GM06990 (cell line): ENCODE data around the gene MAML1.
"Not testable (repeated sequence)": the region's sequence is repeated elsewhere in the genome, so short reads cannot be mapped to it uniquely, and the experiment has no call there.

Experiments
- DNase-seq: peaks from one replicate; pipeline ENCODE4 v3.0.0-alpha.2; 2011; ENCODE audit not compliant: insufficient read length; ENCODE audit errors: extremely low read depth
- H3K27me3 ChIP-seq: replicated peaks from 2 replicates; pipeline ENCODE4 v1.6.0; 2011; ENCODE audit warnings: low read length; ENCODE audit not compliant: control insufficient read depth, insufficient read depth
- H3K36me3 ChIP-seq: 2 replicates; pipeline ENCODE4 v1.5.1; 2011; ENCODE audit warnings: low read length; ENCODE audit not compliant: control insufficient read depth, insufficient read depth
- H3K4me3 ChIP-seq: replicated peaks from 2 replicates; pipeline ENCODE4 v1.5.1; 2011; ENCODE audit warnings: low read depth, mild to moderate bottlenecking, control low read depth, low read length
- TF ChIP-seq, protein P1 (sequence below): IDR thresholded peaks from 2 replicates; pipeline ENCODE4 v1.5.1; 2011; ENCODE audit warnings: low read length, control low read depth, mild to moderate bottlenecking, inconsistent platforms; ENCODE audit not compliant: insufficient read depth, poor library complexity, severe bottlenecking

Gene MAML1

DNA sequence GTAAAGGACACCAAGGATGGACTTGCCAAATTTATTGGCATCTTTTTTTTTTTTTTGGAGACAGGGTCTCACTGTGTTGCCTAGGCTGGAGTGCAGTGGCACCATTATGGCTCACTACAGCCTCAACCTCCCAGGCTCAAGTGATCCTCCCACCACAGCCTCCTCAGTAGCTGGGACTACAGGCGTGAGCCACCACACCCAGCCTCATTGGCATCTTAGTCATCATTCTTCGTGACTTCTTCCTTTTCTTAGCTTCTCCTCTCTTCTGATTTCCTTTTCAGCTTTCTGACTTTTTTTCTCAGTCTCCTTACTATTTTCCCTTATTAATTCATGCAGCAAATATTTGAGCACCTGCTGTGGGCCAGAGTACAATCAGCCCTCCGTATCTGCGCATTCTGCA, 6.1 kb downstream of the MAML1 start:
- Histone ChIP-seq H3K4me3 (no peak overlapping the region), H3K27me3 (no peaks in the 10 kb centered on the region), H3K36me3 (no peaks in the 10 kb centered on the region; the same call in 1 of the 2 replicates)
- TF ChIP-seq, protein P1, sequence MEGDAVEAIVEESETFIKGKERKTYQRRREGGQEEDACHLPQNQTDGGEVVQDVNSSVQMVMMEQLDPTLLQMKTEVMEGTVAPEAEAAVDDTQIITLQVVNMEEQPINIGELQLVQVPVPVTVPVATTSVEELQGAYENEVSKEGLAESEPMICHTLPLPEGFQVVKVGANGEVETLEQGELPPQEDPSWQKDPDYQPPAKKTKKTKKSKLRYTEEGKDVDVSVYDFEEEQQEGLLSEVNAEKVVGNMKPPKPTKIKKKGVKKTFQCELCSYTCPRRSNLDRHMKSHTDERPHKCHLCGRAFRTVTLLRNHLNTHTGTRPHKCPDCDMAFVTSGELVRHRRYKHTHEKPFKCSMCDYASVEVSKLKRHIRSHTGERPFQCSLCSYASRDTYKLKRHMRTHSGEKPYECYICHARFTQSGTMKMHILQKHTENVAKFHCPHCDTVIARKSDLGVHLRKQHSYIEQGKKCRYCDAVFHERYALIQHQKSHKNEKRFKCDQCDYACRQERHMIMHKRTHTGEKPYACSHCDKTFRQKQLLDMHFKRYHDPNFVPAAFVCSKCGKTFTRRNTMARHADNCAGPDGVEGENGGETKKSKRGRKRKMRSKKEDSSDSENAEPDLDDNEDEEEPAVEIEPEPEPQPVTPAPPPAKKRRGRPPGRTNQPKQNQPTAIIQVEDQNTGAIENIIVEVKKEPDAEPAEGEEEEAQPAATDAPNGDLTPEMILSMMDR, result no peak
- DNase-seq, result no peak

DNA sequence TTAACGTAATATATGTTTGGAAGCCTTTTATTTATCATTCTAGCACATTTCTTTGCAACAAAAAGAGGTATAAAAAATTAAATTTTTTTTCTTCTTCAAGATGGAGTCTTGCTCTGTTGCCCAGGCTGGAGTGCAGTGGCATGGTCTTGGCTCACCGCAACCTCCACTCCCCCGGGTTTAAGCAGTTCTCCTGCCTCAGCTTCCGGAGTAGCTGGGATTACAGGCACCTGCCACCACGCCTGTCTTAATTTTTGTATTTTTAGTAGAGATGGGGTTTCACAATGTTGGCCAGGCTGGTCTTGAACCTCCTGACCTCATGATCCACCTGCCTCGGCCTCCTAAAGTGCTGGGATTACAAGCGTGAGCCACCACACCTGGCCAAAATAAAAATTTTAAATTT, 11.5 kb downstream of the MAML1 start:
- not testable (repeated sequence) for H3K4me3 ChIP-seq, DNase-seq, H3K36me3 ChIP-seq, H3K27me3 ChIP-seq

DNA sequence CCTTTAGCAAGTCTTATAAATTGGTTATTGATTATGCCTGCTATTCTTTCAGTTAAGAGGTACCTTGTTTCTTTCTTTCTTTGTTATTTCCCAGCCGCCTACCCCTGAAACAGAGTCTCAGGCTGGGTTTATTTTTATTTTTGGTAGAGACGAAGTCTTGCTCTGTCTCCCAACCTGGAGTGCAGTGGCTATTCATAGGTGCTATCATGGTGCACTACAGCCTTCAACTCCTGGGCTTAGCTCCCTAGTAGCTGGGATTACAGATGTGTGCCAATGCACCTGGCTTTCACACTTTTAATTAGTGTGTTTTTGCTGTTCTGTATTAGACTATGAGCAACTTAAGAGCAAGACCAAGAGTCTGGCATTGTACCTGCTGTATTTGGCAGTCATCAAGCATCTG, 14.2 kb downstream of the MAML1 start:
- Histone ChIP-seq H3K27me3 (no peaks in the 10 kb centered on the region), H3K36me3 (peaks cover 2% of the 10 kb centered on the region), H3K4me3 (no peak overlapping the region)
- DNase-seq, result no peak
- TF ChIP-seq, protein P1, result no peak

DNA sequence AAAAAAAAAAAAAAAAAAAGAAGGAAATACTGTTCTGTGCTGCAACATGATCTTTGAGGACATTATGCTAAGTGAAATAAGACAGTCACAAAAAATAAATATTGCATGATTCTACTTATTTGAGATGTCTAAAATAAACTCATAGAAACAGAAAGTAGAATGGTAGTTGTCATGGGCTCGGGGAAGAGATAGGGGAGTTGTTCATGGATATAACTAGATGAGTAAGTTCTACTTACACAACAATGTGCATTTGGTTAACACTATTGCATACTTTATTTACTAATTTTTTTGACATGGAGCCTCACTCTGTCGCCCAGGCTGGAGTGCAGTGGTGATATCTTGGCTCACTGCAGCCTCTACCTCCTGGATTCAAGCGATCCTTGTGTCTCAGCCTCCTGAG, 15.2 kb downstream of the MAML1 start:
- TF ChIP-seq, protein P1, result no peak
- Histone ChIP-seq H3K36me3 (peaks cover 2% of the 10 kb centered on the region), H3K27me3 (no peaks in the 10 kb centered on the region), H3K4me3 (no peak overlapping the region)
- DNase-seq, result no peak

DNA sequence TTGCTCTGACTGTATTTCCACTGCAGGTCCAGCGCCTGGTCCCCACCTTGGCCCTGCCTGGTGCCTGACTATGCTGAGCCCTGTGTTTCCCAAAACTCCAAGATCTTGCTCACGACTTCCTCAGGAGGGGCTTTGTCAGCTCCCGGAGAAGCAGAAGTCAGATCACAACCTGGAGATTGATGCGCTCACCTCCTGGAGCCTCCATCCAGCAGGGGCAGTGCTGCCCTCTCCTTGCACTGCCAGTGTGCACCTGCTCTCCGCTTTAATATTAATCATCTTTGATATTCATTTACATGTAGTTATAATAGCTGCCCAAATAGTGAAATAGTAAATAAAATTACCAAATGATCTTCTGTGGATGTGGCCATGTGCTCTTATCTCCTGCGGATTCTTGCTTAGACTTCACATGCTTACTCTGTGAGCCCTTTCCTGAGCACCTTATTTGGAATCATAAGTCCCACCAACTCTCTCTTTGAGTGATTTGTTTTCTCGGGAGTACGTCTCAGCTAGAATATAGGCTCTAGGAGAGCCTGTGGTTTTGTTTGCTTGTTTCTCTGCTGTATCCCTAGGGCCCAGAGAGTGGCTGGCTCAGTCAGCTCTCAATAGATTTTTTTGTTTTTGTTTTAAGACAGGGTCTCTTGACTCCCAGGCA, 17.4 kb downstream of the MAML1 start:
- Histone ChIP-seq H3K36me3 (peaks cover 2% of the 10 kb centered on the region), H3K4me3 (no peak overlapping the region), H3K27me3 (no peaks in the 10 kb centered on the region)
- TF ChIP-seq, protein P1, result no peak
- DNase-seq, result no peak

DNA sequence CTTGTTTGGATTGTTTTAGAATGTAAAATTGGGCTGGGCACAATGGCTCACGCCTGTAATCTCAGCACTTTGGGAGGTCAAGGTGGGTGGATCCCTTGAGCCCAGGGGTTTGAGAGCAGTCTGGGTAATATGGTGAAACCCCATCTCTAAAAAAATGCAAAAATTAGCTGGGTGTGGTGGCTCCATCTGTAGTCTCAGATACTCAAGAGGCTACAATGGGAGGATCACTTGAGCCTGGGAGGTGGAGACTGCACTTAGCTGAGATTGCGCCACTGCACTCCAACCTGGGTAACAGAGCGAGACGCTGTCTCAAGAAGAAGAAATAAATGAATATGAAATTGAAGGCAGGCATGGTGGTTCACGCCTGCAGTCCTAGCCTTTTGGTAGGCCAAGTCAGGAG, 21.3 kb downstream of the MAML1 start:
- Histone ChIP-seq H3K27me3 (no peaks in the 10 kb centered on the region), H3K4me3 (no peak overlapping the region), H3K36me3 (peaks cover 2% of the 10 kb centered on the region)
- no peak for DNase-seq
- TF ChIP-seq, protein P1, result no peak
